NCI-H446 (cell line): ENCODE data around the gene ASB11.
"Not testable (repeated sequence)": the region's sequence is repeated elsewhere in the genome, so short reads cannot be mapped to it uniquely, and the experiment has no call there.

Experiments used
- DNase-seq, 2 experiments: peaks; one replicate each; lab custom pipeline; 2025; lab: John Stamatoyannopoulos, UW

Gene ASB11

DNA sequence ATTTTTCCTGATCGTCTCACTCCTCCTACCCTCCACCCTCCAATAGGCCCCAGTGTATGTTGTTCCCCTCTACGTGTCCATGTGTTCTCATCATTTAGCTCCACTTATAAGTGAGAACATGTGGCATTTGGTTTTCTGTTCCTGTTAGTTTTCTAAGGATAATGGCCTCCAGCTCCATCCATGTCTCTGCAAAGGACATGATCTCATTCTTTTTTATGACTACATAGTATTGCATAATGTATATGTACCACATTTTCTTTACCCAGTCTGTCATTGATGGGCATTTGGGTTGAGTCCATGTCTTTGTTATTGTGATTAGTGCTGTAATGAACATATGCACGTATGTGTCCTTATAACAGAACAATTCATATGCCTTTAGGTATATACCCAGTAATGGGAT is 9.5 kb downstream of the ASB11 start:
- DNase-seq, result not testable (repeated sequence)

DNA sequence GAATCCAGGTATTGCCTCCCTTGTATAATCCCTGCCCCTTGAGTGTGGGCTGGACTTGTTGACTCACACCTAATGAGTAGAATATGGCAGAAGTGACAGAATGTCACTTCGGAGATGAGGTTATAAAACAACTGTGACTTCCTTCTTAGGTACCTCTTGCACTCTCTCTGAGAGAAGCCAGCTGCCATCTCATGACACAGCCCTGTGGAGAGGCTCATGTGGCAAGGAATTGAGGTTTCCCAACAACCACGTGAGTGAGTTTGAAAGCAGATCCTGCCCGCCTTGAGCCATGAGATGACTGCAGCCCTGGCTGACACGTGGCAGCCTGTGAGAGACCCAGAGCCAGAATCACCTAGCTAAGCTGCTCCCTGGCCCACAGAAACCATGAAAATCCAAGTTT is 13.5 kb downstream of the ASB11 start:
- no peak for DNase-seq

DNA sequence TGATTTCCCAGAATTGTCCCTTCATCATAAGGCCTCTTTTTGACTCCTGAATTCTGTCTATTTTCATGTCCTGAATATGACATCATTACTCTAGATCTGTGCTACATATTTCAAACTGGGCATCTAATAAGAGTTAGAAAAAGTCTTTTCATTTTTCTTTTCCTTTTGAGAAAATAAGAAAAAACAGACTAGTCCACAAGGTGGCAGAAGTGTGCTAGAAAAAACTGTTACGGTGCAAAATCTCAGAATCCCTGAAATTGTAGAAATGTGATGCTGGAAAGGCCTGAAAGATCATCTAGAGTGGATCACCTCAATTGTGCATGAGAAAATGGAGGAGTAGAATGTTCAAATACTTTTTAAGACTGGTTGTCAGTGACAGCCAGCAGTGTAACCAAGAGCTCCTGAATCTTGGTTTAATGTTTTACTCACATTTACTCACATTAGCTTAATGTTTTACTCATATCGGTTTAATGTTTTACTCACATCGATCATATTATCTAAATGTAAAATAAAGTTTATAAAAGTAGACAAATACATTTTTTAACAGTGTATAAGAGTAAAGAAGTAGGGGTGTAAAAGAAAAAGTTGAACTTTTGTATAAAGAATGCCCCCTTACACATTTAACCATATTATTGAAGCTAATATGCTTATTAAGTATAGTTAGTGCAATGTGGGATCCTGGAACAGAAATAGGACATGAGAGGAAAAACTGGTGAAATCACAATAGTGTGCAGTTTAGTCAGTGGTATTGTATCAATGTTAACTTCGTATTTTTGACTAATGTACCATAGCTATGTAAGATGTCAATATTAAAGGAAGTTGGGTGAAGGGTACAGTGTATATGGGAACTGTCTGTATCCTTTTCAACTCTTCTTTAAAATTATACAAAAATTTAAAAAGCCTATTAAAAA is 15.2 kb downstream of the ASB11 start:
- DNase-seq, result peak in 1 of 2 experiments; percentile 41

DNA sequence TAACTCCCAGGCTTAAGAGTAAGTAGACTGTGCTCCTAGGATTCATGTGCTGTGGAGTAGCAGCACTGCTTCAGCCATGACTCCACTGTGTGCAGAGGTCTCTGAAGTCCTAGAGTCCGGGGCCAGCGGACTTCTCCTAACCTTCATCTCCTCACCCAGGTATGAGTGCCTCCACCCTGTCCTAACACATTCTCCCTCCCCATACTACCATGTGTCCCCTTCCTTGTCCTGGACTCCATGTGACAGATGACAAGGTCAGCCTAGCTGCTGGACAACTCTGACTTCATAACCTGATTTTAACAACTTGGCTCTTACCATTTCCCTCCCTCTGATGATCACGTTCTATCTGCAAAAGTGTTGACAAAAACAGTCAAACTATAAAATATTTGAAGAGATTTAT is 16.7 kb downstream of the ASB11 start:
- DNase-seq, result no peak

DNA sequence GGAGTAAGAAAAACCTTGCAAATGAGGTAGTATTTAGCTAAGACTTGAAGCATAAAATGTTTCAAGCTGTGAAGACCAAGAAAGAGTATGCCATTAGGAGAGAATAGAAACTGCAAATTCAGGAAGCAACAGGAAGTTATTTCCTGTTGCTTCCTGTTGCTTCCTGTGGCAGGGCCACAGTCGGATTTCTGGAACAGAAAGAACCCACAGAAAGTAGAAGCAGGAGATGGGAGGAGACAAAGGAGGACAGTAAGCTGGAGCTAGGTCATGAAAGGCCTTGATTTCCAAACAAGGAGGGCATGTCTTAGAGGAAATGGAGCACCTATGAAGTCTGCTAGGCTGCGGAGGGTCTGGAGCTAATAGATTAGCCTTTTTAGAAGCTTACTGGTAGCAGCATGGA is 17.2 kb downstream of the ASB11 start:
- no peak for DNase-seq

DNA sequence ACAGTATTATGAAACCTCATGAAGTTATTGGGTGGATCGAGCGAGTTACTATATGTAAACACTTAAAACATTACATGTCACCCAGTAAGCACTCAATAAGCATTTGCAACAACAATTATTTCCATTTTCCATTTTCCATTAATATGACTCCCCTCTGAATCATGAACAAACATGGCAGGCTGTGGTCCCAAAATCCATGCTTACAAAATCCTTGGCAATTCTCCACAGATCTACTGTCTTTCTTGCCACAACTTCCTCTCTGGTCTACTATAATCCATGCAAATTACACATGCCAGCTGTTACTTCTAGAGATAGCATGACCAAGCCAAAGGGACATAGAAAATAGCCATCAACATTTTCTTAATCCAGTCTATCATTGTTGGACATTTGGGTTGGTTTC is 22.0 kb downstream of the ASB11 start:
- DNase-seq, result no peak

DNA sequence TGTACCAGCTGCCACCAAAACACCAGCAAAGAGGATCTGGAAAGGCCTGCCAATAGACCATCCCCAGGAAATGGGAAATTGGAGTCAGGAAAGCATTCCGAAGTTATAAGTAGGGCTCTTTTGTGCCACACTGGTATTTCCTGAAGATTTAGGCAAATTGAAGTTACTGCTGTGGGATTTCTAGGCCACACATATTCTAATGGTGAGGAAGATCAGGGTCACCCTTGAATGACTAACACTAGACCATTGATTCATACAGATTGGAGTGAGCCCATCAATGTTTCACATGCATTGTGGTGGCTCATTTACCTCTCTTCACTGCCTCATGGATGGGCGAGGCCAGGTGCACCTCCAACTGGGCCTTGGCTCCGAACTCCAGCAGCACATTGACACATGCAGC is 22.6 kb downstream of the ASB11 start:
- no peak for DNase-seq

DNA sequence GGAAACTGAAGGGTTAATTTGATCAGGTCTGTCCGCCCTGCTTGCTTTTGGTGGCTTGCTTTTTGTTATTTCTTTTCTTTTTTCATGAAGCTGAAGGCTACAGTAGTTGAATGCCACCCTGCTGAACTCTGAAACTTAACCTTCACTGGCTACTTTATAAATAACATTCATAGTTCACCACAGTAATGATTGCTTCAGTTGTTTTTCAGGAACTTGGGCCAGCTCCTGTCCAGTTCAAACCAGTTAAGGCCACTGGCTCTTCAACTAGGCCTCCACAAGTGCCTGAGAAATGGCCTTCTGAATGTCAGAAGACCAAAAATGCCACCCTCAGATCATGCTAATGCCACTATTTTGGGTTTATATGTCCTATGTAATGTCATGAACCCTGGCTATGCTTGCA is 37.8 kb downstream of the ASB11 start:
- no peak for DNase-seq

DNA sequence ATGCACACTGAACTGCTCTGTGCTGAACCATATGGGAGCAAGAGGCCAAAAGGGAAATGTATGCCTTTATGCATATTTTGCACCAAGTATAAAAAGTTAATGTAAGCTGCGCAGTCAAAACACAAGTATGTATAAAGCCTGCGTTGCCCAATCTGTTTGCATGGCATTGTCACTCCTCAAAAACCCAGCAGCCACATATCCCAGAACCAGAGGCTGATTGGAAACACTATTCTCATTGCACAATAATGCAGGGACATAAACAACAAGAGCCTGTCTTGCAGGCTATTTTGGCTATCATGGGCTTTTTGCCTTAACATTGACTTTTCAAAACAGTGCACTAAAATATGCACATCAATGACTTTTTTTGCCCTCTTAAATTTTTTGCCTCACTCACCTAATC is 40.5 kb downstream of the ASB11 start:
- no peak for DNase-seq

DNA sequence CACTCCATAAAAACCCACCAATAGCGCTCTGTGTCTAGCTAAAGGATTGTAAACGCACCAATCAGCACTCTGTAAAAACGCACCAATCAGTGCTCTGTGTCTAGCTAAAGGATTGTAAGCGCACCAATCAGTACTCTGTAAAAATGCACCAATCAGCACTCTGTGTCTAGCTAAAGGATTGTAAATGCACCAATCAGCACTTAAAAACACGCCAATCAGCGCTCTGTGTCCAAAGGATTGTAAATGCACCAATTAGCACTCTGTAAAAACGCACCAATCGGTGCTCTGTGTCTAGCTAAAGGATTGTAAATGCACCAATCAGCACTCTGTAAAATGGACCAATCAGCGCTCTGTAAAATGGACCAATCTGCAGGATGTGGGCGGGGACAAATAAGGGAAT is 42.2 kb downstream of the ASB11 start:
- not testable (repeated sequence) for DNase-seq

DNA sequence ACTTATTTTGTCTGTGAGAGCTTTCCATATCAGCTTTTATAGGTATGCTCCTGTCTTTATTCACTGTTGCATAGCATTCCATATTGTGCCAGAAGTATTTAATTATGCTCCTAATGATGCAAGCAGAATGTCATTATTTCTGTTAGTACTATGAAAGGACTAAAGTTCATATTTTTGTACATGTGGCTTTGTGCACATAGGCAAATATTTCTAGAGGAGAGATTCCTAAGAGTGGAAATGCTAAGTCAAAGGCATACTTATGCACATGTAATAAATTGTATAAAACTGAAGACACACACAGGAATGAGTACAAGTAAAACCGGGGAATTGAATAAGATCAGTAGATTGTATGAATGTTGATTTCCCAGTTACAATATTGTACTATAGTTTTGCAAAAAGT is 43.7 kb downstream of the ASB11 start:
- DNase-seq, result no peak

DNA sequence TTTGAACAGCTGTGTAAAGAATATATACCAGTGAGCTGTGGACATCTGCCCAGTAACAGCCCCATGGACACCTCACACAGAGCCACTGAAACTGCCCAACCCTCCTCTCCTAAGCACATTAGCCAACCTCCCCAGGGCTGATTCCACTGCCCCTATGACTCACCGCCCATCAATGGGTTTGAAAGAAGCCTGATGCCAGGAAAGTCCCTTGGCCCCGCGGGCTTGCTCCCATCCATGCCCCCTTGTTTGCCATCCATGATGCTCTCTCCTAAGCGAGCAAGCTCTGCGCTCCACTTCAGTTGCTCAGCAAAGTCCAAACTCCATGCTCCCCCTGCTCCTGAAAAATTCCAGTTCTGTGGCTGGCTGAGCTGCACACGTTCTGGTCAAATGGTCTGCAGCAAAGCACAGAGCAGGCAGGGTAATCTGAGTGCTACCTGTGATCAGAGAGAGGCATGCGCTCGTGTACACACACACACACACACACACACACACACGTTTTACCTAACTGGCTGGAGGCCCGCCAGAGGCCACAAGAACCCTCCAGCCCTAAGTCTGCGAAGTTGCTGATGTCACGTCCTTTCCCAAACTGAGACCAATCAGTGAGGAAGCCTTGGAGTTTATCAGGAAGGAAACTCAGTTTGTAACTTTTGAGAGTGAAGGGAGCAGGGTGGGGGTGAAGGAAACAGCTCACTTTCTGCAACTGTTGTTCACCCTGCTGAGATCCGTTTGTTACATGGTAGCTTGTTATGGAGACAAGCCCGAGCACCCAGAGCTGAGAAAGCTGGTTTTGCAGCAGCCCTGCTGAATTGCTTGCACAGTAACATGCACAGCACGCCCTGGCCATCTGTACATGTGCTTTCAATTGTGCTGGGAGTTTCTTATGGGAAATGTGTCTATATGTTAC is 45.6 kb downstream of the ASB11 start, which contains the start of gene ASB9:
TSS of gene ASB9 (minus strand) at position 466 of the 904 bp plus-strand sequence. CDS start at position 257, 209 bp downstream.
- no peak for DNase-seq

DNA sequence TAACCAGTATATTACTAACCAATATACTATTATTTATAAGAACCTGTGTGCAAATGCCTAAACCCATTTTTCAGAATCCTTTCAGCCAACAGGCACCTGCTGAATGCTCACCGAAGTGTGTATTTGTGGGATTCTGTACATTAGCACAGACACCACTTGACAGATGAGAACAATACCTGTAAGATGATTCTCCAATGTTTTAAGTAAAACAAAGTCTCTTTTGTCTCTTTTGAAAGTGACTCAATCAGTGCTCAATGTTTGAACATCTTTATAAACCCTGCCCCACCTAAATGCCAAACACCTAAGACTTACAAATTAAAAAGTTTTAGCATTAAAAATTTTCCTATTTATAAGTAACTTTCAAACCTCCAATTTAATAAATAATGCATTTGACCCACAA is 46.3 kb downstream of the ASB11 start:
- DNase-seq, result no peak

DNA sequence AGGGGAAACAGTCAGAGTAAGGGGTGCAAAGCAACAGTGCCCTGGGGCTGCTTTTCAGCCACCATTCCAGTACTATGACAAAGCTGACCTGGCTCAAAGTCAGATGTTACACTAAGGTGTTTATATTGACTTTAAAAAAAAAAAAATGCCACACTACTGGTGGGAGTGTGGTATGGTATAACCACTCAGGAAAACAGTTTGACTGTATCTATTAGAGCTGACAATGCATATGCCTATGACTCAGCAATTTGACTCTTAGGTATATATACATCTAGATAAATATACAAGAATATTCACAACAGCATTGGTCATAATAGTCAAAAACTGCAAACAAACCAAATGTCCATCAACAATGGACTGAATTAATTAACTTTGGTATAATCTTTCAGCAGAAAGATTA is 60.6 kb downstream of the ASB11 start:
- no peak for DNase-seq

DNA sequence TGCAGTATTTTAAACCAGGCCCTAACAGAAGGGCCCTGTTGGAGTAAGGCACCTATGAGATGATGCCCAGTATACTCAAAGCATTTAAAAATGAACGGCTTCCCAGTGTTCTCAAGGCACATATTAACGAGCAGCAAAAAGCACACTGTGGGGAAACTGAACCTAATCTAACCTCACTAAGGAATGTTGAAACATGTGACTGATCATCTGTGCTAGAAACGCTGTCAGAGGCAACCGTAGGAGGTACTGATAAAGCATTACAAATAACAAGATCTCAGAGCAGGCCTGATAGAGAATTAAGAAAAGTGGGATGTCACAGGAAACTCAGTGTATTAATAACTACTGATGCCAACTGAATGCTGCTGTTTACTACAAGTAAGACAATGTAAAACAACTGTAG is 69.5 kb downstream of the ASB11 start:
- no peak for DNase-seq

DNA sequence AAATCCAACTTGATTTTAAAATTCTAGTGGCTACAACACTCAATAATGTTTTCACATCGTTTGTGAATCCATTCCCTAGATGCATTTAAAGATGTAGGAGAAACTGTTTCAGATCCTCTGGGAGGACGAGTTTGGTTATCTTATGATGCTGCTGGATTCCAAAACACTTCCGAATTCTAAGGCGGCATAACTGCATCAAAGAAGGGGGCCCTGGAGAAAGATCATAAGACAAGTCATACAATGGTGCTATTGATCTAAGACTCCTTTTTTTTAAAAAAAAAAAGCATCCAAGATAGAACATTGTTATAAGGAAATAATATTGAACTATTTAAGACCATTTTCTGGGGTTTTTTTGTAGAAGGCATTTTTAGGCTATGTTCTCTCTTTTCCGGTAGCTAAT is 71.0 kb downstream of the ASB11 start:
- DNase-seq, result no peak

DNA sequence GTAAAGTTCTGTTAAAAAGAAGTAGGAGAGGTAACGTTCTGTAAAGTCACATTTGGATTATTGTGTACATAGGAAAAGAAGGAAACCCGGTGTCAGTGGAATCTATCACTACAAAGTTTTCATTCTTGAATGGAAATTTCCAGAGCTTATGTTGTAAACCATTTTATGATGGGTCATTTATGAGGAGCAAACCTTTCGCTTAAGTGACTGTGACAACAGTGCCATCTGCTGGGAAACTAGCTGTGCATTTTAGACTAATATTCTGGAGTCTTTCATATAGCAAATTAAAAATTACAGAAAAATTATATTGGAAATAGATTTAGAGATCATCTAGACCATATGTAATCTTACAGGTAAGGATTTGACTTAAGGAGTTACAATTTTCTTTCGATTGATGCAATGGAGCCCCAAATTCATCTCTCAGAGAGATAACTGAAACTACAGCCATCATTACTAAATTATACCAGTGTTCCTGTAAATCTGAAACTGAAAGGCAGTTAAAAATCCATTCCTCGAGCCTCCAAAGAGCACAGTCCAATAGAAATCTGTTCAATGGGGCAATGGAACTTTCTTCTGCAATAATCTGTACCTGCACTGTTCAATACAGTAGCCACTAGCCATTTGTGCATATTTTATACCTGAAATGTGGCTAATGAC is 72.4 kb downstream of the ASB11 start:
- DNase-seq, result peak; percentile 3 to 40

DNA sequence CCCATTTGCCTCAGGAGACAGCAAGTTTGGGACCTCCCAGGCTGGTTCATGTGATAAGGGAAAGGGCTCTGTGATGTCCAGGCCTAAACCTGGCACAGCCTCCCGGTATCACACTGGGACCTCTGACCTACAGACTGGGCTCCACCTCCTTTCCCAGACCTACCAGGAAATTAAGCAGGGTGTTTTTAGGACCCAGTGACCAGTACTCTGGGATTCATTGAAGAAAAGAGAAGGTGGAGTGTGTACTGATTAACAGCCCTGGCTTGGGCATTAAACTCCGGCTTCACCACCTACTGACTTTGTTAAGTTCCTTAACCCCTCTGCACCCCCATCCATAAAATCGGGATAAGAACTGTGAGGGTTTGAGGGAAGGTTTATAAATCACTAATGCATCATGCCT is 74.1 kb downstream of the ASB11 start:
- no peak for DNase-seq

DNA sequence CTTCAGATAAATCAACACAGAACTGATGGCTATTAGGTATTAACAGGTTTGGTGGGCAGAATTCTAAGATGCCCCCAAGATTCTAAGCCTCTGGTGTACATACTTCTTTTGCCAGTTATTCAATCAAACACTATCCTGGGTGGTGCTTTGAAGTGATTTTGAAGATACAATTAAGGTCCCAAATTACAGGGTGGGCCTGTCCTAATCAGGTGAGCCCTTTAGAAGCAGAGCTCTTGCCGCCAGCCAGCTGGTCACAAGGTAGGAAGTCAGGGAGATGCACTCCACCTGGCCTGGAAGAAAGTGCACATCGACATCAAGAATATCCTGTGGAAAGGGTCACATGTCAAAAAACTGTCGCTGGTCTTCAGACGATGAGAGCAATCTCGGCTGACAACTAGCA is 75.0 kb downstream of the ASB11 start:
- no peak for DNase-seq

DNA sequence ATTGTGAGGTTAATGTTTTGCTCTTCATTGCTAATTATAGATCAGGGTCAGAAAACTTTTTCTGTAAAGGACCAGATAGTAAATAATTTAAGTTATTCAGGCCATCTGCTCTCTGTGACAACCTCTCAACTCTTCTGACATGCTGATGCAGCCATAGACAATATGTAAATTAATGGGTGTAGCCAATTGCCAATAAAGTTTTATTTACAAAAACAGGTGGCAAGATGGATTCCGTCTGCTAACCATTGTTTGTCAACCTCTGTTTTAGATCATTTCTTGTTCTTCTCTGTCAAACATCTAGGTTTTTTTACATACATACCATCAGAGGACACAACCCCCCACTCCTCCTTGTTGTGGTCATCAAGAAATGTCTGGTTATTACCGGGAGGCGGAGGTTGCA is 79.3 kb downstream of the ASB11 start:
- DNase-seq, result no peak

DNA sequence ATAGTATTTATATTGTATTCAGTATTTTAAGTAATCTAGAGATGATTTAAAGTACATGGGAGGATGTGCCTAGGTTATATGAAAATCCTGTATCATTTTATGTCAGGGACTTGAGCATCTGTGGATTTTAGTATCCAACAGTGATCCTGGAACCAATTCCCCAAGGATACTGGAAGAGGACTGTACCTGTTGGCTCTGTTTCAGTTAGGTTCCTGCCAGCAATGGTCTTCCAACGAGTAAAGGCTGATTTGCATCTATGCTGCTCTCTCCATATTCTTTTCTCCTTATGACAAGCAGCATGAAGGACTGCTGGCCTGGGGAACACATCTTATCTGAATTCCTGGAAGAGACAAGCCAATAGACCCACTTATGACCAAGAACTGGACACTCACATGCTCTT is 80.4 kb downstream of the ASB11 start:
- DNase-seq, result no peak

DNA sequence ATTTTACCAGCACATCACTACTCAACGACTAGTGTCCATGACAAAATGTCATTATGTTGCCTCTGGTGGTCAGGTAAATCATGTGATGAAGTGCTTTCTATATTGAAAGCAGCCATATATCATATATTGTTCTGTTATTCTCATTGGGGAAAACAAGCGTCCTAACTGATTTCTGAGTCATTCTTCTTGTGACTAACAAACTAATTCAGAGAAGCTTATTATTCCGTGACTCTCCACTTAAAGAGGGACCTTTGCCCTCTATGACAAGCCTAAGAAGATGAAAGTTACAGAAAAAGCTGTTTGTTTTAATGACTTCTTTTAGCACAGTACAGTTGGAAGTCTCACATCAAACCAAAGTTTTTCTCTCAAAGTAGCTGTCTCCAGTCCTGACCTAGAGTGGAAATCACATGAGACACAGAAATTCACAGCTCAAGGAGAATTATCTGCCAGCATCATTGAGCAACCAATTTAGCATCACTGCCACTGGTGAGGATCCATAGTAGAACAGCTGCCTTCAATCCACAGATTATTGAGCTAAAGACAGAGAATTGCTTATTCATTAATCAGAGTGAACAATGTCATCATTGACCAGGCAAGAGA is 81.9 kb downstream of the ASB11 start:
- no peak for DNase-seq
